HG03575 (cell line): ENCODE data around the gene SOBP.
A peak's percentile ranks its signal among the peaks of the same experiment; 100 is the strongest.

Experiments
- ATAC-seq: cut with Tn5 transposase; IDR thresholded peaks from one replicate; pipeline ENCODE4 v1.9.1; 2021; ENCODE audit not compliant: unreplicated experiment, insufficient number of reproducible peaks, low FRiP score; ENCODE audit errors: extremely low read depth

SOBP gene

DNA sequence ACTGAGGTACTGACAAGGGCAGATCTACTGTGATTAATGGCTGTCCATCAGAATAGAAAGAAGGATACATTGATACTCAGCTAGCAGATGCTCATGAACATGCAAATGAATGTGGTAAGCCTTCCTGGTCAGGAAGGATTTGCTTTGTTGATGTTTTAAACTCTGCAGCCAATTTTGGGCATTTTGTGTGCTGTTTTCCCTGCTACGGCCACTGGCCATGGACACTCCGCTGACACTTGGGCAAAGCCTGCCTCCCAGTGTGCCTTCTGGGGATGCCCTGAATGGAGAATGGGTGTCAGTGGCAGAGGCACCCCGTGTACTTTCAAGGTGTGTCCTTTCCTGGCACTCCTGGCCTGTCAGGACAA is 113.1 kb downstream of the SOBP start:
- ATAC-seq: no peak

DNA sequence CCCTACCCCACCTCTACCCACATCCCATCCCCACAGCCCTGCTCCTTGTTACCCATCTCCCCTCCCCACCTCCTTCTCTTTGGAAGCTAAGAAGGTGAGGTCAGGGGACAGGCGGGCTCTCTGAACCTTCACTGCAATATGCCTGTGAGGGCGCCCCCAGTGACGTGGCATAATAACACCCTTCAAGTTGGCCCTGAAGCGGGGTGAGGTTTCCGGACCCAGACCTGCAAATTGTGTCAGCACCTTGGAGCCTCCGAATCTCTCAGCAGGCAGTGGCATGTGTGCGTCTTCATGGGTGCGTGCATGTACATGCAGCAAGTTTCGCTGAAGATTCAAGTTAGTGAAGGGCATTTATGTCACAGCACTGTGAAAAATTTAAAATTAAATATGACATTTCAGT is 114.6 kb downstream of the SOBP start:
- ATAC-seq: no peak

DNA sequence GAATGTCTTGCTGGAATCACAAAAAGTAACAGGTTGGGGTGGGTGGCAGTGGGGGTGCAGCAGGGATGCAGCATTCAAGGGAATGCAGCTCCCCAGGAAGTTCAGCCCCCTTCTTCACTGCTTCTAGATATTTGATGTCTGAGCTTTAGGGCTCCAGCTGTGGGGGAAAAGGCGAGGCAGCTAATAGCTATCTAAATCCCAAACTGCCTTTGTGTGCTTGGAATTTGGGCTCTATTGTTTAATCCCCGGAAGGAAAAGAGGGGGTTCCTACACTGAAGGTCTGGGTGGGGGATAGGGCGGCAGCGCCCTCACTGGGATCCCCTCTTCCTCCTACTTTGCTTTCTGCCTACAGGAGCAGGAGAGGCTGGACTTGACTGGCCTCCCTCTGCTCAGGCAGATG is 116.5 kb downstream of the SOBP start:
- ATAC-seq: no peak

DNA sequence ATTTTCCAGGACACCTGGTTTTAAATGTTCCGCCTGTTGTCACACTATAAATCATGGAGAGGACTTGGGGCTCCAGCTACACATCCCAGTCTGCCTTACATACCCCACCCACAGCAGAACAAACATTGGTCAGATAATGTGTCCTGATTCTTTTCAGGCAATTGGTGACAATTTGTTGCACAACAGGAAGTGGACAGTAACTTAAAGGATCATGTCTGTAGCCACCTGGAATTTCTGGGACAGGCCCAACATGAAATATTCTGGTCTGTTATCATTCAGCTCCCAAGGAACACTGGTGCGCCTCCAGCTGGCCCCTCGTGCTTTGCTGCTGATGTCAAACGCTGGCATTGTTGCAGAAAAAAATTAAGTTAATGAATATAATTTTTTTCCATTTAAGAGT is 117.2 kb downstream of the SOBP start:
- ATAC-seq: no peak

DNA sequence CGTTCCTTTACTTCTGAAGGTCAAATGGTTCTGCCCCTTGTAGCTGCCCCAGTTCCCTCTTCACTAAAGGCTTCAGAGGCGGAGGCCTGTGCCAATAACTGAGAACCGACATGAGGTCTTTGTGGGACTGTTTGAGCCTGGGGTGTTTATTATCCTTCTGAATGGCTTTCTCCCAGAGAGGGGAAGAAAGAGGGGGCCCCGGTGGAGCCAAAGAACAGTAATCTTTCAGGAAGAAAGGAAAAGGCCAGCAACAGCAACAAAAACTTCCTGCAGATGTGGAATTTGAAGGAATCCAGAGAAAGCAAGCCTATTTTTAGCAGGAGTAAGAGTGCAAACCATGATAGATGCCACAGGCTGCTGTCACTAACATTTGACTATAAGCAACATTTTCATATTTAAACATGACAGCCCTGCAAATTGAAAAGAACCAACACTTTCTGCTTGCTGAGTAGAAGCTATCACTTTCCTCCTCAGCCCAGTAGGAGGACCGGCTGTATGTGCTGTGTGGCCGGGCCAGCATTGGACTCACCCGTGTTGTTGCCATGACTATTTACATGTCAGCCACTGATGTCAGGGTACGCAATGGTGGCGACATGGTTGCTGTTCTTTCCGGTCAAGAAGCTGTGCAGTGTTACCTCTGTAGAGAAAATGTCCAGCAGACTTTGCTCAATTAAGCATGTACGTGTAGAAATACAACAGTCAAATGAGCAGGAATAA is 121.3 kb downstream of the SOBP start:
- ATAC-seq: no peak

DNA sequence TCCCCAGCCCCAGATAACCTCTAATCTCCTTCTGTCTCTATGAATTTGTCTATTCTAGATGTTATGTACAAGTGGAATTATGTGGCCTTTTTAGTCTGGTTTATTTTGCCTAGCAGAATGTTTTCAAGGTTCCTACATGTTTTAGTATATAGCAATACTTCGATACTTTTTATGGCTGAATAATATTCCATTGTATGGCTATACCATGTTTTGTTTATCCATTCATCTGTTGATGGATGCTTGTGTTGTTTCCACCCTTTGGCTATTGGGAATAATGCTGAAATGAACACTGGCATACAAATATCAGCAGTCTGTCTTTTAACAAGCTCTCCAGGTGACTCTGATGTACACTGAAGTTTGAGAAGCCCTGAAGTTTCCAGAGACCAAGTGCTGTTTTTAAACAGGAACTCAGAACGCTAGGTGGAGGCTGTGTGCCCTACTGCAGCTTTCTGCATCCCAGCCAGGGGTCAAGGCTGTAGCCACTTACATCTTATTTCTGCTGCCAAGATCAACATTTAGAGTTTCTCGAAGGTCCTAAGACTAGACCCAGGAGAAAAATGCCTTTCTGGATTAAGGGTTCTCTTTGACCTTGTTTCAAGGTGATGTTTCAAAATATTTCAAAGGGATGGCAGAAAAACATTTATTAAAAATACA is 123.0 kb downstream of the SOBP start:
- no peak for ATAC-seq

DNA sequence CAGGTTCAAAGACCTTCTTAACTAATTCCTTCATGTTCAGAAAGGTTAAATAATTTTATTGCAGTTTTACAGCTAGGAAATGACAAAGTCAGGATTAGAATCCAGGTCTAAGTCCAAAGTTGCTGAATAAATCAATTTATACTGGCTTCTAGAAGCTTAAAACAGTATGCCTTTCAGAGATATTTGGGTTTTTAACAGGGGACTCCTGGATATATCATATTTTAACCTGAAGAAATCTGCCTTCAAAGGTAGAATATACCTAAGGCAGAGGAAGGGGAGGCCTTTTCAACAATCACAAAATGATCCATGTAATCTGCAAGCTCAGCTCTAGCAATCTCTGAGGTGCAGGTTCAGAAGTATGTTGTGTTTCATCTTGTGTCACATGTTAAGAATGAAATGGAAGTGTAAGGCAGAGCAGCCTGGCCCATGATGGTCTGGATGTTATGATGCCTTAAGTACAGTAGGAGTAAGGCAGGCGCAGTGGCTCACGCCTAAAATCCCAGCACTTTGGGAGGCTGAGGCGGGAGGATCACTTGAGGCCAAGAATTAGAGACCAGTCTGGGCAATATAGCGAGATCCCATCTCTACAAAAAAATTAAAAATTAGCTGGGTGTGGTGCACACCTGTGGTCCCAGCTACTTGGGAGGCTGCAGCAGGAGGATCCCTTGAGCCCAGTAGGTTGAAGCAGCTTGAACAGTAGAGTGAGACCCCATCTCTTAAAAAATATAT is 123.9 kb downstream of the SOBP start:
- ATAC-seq: no peak

DNA sequence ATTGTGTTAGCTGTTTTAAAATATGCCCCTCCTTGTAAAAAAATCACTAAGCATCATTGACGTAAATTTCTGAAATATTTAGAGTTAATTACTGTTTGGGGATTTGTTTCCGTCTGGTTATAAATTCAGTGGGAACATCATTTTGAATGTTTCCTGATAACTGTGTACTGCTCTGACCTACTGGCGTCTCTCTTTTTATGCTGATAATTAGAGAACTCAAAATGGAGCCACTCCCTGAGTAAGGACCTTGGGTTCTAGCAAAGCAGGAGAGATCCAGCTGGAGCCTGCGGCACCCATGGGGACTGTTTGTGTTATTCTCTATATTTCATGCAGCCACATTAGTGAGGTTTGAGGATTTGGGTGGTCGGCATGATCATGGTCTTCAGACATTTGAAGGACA is 124.9 kb downstream of the SOBP start:
- no peak for ATAC-seq

DNA sequence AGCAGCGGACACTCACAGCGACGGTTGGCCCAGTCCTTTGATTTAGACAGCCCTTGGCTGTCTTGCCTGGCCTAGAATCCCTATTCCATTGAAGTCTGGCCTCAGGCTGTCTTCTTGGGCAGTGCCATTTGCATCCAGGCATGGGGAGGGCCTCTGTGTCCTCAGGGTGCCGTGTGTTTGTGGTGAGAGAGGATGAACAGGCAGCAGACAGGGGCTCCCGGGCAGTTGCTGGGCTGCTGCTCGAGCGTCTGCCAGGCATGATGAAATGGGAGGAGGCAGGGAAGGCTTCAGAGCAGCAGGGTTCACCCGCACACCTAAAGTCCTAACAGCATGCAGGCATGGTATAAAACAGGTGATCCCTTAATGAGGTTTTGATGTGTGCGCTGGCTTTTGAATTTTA is 126.9 kb downstream of the SOBP start:
- no peak for ATAC-seq

DNA sequence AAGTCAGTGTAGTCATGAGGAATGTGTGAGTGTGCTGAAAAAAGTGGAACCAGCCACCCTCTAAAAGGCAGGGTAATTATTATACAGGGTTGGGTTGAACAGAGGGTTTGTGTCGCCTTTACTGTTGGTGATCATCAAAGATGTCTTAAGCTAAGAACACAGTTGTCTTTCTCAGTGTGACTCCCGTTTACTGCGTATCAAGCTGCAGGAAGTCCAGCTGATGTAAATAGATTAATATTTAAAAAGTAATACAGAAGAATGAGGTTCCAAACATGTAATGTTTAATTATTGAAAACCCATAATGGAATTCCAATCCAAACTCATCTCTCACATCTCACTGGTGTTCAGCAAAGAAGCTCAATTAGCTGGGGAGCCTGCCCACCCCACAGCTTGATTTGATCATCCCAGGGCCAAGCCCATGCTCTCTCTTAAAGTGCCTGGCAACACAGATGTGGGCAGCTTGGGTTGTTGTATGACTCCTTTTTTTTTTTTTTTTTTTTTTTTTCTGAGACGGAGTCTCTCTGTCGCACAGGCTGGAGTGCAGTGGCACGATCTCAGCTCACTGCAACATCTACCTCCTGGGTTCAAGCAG is 127.5 kb downstream of the SOBP start:
- no peak for ATAC-seq

DNA sequence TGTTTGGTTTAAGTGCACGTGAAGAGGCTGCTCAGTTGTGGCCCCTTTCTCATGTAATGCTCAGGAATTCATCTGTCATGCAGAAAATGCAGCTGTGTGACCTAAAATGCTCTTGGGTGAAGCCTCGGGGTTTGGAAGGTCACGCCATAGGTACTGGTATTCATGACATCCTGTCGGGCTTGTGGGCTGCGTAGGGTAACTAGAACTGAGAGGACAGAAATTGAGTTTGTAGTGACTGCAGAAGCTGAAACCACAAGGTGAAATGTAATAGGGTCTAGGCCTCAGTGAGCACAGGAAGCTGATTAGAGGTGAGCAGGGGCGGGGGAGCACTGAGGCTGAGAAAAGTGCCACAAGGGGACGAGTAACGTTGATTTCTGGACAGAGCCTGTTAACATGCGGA is 128.8 kb downstream of the SOBP start:
- ATAC-seq: peak; percentile 97

DNA sequence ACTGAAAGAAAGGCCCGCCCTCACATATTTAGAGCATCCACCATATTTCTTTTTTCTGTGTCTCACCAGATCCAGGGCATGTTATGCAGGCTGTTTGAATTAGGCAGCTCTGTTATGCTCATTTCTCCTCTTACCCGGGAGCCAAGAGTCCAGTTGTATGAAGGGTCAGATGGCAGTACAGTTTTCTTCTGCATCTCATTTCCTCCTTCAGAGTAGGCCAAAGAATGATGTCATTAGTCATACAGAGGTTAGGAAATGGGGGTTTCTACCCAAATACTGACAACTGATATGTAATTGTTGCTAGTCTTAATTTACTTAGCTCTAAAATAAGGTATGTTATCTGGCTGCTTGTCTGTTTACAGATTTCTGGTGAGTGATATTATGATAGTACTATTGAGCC is 130.8 kb downstream of the SOBP start:
- no peak for ATAC-seq

DNA sequence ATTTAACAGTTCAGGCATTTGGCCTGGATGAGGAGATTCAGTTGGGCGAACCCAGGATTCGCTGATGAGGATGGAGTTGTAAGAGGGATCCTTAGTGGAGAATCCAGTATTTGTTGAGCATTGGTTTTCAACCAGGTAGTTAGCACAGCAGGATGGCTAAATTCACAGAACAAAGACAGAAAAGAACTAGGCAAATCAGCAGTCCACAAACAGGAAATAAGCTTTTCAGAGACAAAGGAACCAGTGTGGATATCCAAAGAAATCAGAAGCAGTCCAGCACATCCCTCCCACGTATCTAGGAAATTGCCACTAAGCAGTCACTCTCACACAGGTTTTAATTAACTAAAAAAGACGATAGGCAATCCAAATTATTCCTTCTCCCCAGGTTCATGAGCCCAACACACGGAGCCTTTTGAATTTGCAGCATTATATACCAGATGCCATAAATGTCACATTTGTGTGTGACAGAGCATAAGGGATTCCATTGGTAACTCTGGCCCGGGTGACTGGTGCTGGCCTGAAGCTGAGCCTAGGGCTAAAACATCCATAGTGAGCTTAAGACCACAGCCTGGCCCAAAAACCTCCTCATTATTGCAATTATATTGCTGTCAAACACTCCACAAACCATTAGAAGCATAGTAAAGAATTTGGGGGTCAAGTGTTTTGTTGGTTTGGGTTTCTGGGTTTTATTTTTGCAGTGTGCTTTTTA is 131.5 kb downstream of the SOBP start:
- no peak for ATAC-seq

DNA sequence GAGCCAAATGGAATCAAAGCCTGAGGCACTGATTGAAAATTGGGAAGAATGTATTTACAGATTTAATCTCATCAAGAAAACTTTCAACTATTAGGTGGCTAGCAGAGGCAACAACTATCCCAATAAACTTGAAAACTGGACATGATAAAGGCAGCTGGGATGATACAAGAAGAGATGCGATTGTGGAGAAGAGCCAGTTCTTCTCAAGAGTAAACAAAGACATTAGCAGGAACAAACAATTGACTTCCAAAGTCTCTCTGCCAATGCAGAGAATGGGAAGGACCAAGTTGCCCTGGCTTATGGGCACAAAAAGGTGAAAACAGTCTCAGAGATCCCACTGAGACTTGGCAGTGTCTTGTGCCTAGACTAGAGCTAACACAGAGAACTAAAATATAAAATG is 132.4 kb downstream of the SOBP start:
- ATAC-seq: no peak

DNA sequence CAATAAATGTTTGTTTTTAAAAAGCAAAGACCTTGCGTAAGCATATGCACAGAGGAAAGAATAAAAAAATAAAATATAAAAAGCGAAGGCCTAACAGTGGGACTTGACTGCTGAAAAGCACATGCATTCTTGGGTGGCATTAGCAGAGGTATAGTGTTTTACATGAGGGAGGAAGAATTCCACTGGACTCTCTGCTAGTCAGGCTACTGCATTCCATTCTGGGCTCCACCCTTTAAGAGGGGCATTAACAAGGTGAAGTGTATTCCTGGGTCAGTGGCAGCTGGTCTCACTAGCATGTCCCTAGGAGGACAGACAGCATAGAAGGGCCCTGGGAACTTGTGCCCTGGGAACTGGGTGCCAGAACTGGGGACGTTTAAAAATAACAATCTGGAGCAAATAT is 134.1 kb downstream of the SOBP start:
- ATAC-seq: no peak

DNA sequence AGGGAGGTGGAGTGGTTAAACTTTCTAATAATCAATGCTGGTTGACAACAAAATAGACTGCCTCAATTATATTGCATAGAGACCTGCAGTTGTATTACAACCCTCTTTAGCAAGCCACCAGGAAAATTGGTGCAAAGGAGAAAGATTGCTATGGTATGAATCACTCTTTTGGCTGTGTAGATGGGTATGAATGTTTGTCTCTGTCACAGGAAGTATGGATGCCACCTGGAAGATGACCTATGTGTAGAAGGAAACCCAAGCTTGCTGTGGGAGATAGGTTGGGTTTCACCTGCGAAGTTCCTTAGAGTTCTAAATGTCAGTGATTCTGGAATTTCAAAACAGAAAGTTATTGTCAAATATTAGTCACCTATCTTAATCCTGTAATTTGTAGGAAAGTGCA is 134.6 kb downstream of the SOBP start:
- no peak for ATAC-seq

DNA sequence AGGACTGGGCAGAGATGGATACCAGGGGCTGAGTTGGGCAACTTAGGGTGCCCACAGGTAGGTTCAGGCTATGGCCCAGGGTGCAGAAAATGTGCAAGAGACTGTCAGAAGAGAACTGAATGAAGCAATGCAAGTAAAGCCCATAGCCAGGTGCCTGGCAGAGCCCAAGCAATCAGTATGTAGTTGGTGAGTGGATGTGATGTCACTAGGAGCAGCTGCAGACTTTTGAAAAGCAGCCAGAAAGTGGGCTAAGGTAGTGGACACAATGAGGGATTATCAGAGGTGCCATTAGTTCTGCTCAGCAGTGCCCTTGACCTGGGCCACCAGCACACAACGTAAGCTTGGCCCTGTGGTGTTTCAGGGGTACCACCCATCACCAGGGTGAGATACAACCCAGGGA is 135.3 kb downstream of the SOBP start:
- ATAC-seq: no peak

DNA sequence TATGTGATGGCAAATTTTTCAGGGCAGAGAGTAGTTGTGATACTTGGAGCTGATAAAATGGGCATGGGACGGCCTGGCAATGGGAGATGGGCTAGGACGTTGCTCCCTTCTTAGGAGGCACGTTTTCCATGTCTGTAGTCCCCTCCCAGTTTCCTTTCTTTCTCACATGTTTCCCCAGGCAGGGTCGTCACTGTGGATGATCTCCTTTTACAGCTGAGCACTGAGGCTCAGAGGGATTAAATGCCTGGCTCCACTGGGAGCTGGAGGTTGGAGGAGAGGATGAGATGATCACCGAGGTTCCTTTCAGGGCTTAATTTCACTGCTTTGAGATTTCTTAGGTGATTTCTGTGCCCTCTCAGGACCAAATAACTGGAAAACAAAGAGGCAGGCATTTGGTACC is 136.7 kb downstream of the SOBP start:
- no peak for ATAC-seq

DNA sequence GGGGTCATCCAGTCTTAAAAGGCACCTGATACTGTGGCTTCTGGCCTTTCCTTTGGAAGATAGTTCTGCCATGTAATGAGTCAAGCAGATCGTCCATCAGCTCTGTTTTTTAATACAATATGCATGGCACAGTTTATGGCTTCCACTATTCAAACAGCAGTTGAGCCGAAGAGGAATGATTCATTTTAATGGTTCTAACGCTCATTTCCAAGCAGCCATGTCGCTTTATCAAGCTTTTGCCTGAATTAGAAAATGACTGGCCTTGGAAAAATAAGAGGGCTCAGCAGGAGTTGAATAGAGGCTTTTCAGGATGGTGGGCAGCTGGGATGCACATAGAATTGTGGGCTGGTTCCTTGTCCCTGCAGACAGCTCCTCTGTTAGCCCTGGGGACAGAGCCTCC is 138.1 kb downstream of the SOBP start:
- ATAC-seq: no peak
